Measurements from ENCODE around the gene NFKBIL1. TPM values are rescaled to one million over a fixed set of nuclear protein-coding genes. Genes with fewer than 3 reads are reported as not detected.
A peak's percentile ranks its signal among the peaks of the same experiment; 100 is the strongest.

The NFKBIL1 gene
- total and polyA plus RNA-seq, 9 of the 15 experiments (the other 6 are each of a cell fraction or from before 2014, with no cell fraction given): 0.49 to 33.1 (median 7.6) TPM

- no peak for TF ChIP-seq ATF2 (CRISPR knock-in tag; IDR thresholded peaks at IDR 0.05)
- TF ChIP-seq TCF3 (CRISPR knock-in tag; IDR thresholded peaks at IDR 0.05): no peak
- peak; percentile 61; the same call in 1 of the 2 replicates for TF ChIP-seq SMAD3 (CRISPR knock-in tag; conservative IDR thresholded peaks at IDR 0.05)
- TF ChIP-seq ELK1 (CRISPR knock-in tag; IDR thresholded peaks at IDR 0.05): no peak
- TF ChIP-seq TRIM28 (IDR thresholded peaks at IDR 0.05): no peak; the same call in none of the 2 replicates
- TF ChIP-seq STAT6 (CRISPR knock-in tag; IDR thresholded peaks at IDR 0.05): 0 out of 2 replicates have a peak, but pooled peaks have one; percentile 17
- peak; percentile 27; the same call in 1 of the 2 replicates for TF ChIP-seq MAFK (IDR thresholded peaks at IDR 0.05; ENCODE audit: low read length)
- peak; percentile 18; the same call in 1 of the 2 replicates for TF ChIP-seq ZNF316 (IDR thresholded peaks at IDR 0.05)
- TF ChIP-seq COPS2 (conservative IDR thresholded peaks at IDR 0.05): no peak
- TF ChIP-seq CHCHD3 (CRISPR knock-in tag; IDR thresholded peaks at IDR 0.05): no peak
- 0 out of 2 replicates have a peak, but pooled peaks have one; percentile 9 for TF ChIP-seq ZNF511 (CRISPR knock-in tag; IDR thresholded peaks at IDR 0.05)
- no peak for TF ChIP-seq CBFA2T3 (IDR thresholded peaks at IDR 0.05)
Measured at GRCh38 chr6:31546958-31547726, at the start of gene NFKBIL1 (continued).
